ENCODE results near the gene PPDPF. TPM values are rescaled to one million over a fixed set of nuclear protein-coding genes. Genes with fewer than 3 reads are reported as not detected.

Gene PPDPF
- total RNA-seq, 1 experiment from 2014 or later, result 517 TPM

GRCh38 chr20:63482021-63482587 is 38.5 kb upstream of the PPDPF start:
- Mint-ChIP-seq H3K4me1 (ENCODE audit: low read depth, unreplicated experiment) (peaks cover 46% of the 10 kb centered on the region), H3K36me3 (ENCODE audit: insufficient read depth, unreplicated experiment) (peaks cover 28% of the 10 kb centered on the region), H3K9me3 (ENCODE audit: low read depth, unreplicated experiment) (no peaks in the 10 kb centered on the region), H3K27me3 (ENCODE audit: unreplicated experiment) (peaks cover 82% of the 10 kb centered on the region), H3K27ac (ENCODE audit: unreplicated experiment) (peak overlapping the region; percentile 19), H3K4me3 (ENCODE audit: low read depth, unreplicated experiment) (peak overlapping the region; percentile 32)
- intact Hi-C loops (cut with micrococcal nuclease; ENCODE audit: unreplicated experiment), result no loop called here
- no peak for DNase-seq
- CTCF ChIA-PET, result interaction anchor here (0.6 to 0.9 kb wide), 2 partner anchors 9 to 693 kb away, joined by 3 to 4 read pairs; no protein-coding TSS in a partner anchor
- no peak for TF ChIP-seq CTCF (IDR thresholded peaks at IDR 0.05; ENCODE audit: unreplicated experiment)
- BruUV-seq (replicated peaks), result no TSS peak

- no peaks in the 10 kb centered on the region for H3K9me3 Mint-ChIP-seq (ENCODE audit: low read depth, unreplicated experiment)
- intact Hi-C loops (cut with micrococcal nuclease; ENCODE audit: unreplicated experiment), result no loop called here
- CTCF ChIA-PET, result interaction anchor here (0.6 to 1.4 kb wide), 6 partner anchors 9 to 102 kb away, joined by 3 to 9 read pairs (median 4); no protein-coding TSS in a partner anchor
- TF ChIP-seq CTCF (IDR thresholded peaks at IDR 0.05; ENCODE audit: unreplicated experiment), result no peak
- peaks cover 65% of the 10 kb centered on the region for H3K27me3 Mint-ChIP-seq (ENCODE audit: unreplicated experiment)
- H3K4me3 Mint-ChIP-seq (ENCODE audit: low read depth, unreplicated experiment), result peak overlapping the region; percentile 32
- BruUV-seq (replicated peaks), result no TSS peak
- peaks cover 36% of the 10 kb centered on the region for H3K36me3 Mint-ChIP-seq (ENCODE audit: insufficient read depth, unreplicated experiment)
- no peak overlapping the region for H3K27ac Mint-ChIP-seq (ENCODE audit: unreplicated experiment)
- DNase-seq, result peak; percentile 40
- peaks cover 46% of the 10 kb centered on the region for H3K4me1 Mint-ChIP-seq (ENCODE audit: low read depth, unreplicated experiment)
Measured at GRCh38 chr20:63483834-63484233, 36.7 kb upstream of the PPDPF start.

GRCh38 chr20:63484236-63484635 is 36.3 kb upstream of the PPDPF start:
- peaks cover 46% of the 10 kb centered on the region for H3K4me1 Mint-ChIP-seq (ENCODE audit: low read depth, unreplicated experiment)
- H3K36me3 Mint-ChIP-seq (ENCODE audit: insufficient read depth, unreplicated experiment), result peaks cover 40% of the 10 kb centered on the region
- CTCF ChIA-PET, result interaction anchor here (0.7 to 1.4 kb wide), 4 partner anchors 8 to 103 kb away, joined by 3 to 9 read pairs (median 4); no protein-coding TSS in a partner anchor
- DNase-seq, result no peak
- TF ChIP-seq CTCF (IDR thresholded peaks at IDR 0.05; ENCODE audit: unreplicated experiment), result no peak
- H3K4me3 Mint-ChIP-seq (ENCODE audit: low read depth, unreplicated experiment), result no peak overlapping the region
- H3K9me3 Mint-ChIP-seq (ENCODE audit: low read depth, unreplicated experiment), result no peaks in the 10 kb centered on the region
- BruUV-seq (replicated peaks), result no TSS peak
- intact Hi-C loops (cut with micrococcal nuclease; ENCODE audit: unreplicated experiment), result no loop called here
- H3K27me3 Mint-ChIP-seq (ENCODE audit: unreplicated experiment), result peaks cover 61% of the 10 kb centered on the region
- H3K27ac Mint-ChIP-seq (ENCODE audit: unreplicated experiment), result no peak overlapping the region

- Mint-ChIP-seq H3K4me3 (ENCODE audit: low read depth, unreplicated experiment) (no peak overlapping the region), H3K27ac (ENCODE audit: unreplicated experiment) (no peak overlapping the region), H3K36me3 (ENCODE audit: insufficient read depth, unreplicated experiment) (peaks cover 46% of the 10 kb centered on the region), H3K9me3 (ENCODE audit: low read depth, unreplicated experiment) (no peaks in the 10 kb centered on the region), H3K4me1 (ENCODE audit: low read depth, unreplicated experiment) (peaks cover 44% of the 10 kb centered on the region), H3K27me3 (ENCODE audit: unreplicated experiment) (peaks cover 55% of the 10 kb centered on the region)
- DNase-seq, result no peak
- intact Hi-C loops (cut with micrococcal nuclease; ENCODE audit: unreplicated experiment), result no loop called here
- no TSS peak for BruUV-seq (replicated peaks)
- CTCF ChIA-PET, result interaction anchor here (0.7 to 1.4 kb wide), 2 partner anchors 50 to 103 kb away, joined by 3 to 9 read pairs; no protein-coding TSS in a partner anchor
- TF ChIP-seq CTCF (IDR thresholded peaks at IDR 0.05; ENCODE audit: unreplicated experiment), result no peak
Measured at GRCh38 chr20:63484651-63485403, 35.7 kb upstream of the PPDPF start.
